Skeletal muscle cell (primary cell): ENCODE results near the gene RXRB.

Experiments
- DNase-seq: peaks from one replicate; pipeline ENCODE4 v3.0.0-alpha.2; 2010; ENCODE audit warnings: low read depth
- H3K4me3 ChIP-seq: 2 replicates; pipeline ENCODE4 v1.5.1; 2011; ENCODE audit warnings: low read depth, mild to moderate bottlenecking, control low read depth, low read length, moderate library complexity

The RXRB gene

GRCh38 chr6:33183071-33183683 is 17.3 kb downstream of the RXRB start:
- no peak overlapping the region for H3K4me3 ChIP-seq
- no peak for DNase-seq

GRCh38 chr6:33181141-33181540 is 19.3 kb downstream of the RXRB start:
- DNase-seq = no peak
- H3K4me3 ChIP-seq = no peak overlapping the region

DNA sequence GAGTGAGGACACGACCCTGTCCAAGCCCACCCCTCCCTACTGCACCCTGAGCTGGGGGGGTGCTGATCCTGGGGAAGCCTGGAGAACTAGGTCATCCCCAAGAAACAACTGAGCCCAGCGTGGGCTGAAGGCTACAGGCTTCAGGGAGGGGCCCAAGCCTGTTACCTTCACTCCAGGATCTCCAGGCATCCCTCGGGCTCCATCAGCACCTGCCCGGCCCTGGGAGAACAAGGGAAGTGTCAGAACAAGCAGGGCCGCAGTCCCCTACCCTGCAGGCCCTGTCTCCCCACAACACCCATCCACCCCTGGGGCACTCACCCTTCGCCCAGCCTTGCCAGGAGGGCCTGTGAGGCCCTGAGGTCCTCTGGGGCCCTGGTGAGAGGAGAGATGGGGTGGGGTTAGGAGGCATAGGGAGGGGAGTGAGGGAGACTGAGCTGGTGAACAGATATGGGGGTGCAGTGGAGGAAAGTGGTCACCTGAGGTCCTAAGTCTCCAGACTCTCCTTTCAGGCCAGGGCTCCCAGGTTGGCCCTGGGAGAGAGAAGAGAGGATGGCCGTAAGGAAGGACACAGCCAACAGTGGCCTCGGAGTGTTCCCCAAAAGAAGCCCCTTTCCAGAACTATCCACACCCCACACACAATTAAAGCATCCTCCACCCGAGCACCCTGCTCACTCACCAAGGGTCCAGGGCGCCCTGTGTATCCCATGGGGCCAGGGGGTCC is 21.6 kb downstream of the RXRB start:
- H3K4me3 ChIP-seq = no peak overlapping the region
- no peak for DNase-seq

- no peak overlapping the region for H3K4me3 ChIP-seq
Measured at GRCh38 chr6:33177552-33178446, 22.7 kb downstream of the RXRB start.

GRCh38 chr6:33176906-33177305 is 23.6 kb downstream of the RXRB start:
- H3K4me3 ChIP-seq = no peak overlapping the region
- no peak for DNase-seq

More at GRCh38 chr6:33177552-33178446, 22.7 kb downstream of the RXRB start:
- DNase-seq = no peak

DNA sequence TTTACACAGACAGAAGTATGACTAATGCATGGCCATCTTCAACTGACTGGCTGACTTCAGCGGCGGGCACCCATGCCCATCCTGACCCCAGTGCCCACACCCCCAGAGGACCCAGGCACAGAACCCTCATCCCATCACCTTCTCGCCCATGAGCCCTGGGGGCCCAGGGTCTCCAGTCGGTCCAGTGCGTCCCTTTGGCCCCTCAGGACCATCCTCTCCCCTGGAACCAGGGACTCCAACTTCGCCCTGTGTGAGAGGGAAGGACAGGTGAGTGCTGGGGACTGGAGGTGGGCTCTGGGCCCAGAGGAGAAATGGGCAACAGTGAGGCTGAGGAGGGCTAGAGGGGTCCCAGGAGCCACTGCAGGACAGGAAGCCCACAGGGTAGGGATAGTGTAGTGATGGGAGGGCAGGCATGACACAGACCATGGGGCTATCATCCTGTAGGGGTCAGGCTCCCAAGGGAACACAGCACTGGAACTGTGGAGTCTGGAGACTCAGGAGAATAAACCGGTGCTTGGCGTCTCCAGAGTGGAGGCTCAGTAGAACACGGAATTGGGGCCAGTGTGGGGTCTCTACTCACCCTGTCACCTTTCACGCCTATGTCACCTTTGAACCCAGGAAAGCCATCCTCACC is 24.9 kb downstream of the RXRB start:
- no peak overlapping the region for H3K4me3 ChIP-seq

GRCh38 chr6:33174784-33175183 is 25.7 kb downstream of the RXRB start:
- H3K4me3 ChIP-seq = no peak overlapping the region
- DNase-seq = no peak

More for the DNA sequence above, 24.9 kb downstream of the RXRB start:
- DNase-seq = no peak

DNA sequence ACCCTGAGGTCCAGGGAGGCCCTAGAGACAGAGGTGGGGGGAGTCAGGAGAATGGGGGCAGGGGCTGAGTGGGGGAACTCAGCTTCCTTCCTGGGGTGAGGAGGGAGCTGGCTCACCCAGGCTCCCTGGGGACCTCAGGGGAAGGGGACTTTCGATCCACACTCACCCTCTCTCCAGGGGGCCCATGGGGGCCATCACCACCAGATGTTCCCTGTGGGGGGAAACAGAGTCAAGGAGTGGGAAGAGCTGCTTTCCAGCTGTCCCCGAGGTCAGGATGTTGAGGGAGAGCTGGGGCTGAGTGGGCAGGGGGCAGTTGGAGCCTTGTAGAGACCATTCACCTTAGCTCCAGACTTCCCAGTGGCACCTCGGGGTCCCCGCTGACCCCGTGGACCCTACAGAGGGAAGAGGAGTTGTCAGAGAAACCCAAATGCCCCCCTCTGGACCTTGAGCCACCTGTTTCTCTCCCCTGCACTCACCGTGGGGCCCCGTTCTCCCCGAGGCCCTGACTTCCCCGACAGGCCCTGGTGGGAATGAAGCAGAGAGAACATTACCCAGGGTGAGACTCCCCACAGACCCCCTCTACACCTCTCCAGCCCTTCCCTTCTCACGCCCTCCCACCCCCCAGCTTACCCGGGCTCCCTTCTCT is 26.8 kb downstream of the RXRB start:
- DNase-seq = no peak
- H3K4me3 ChIP-seq = no peak overlapping the region

DNA sequence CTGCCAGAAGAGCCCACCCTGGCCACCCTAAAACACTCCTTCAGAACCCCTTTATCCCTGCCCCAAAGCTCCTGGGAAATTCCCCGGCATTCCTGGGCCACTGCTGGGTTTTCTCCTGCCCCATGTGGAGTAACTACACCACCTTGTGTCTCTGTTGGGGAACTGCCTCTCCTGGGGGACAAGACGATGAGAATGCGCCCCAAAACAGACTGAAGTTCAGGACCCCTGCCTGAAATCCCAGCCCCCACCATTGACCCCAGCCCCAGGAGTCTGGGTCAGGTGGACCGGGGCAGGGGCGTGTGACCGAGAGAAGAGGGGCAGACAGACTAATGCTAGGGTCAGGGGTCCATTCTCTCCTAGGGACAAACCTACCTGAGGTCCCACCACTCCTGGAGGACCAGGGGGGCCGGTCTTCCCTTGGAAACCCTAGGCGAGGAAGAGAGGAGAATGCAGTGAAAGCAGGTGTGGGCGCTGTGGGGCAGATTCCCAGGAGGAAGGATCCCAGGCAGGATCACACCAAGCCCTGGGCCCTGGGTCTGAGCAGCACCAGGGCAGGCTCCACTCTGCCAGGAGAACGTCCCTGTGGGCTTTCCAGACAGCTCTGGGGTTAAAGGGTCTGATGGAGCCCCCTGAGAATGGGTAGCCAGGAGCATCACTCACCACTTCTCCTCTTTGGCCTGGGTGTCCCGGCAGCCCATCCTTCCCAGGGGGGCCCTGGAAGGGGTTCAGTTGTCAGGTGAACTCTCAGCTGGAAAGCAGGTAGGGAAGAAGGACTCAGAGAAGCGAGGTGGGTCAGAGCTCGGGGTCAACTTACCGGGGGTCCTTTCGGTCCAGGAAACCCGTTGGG is 27.6 kb downstream of the RXRB start:
- H3K4me3 ChIP-seq = no peak overlapping the region
- no peak for DNase-seq

DNA sequence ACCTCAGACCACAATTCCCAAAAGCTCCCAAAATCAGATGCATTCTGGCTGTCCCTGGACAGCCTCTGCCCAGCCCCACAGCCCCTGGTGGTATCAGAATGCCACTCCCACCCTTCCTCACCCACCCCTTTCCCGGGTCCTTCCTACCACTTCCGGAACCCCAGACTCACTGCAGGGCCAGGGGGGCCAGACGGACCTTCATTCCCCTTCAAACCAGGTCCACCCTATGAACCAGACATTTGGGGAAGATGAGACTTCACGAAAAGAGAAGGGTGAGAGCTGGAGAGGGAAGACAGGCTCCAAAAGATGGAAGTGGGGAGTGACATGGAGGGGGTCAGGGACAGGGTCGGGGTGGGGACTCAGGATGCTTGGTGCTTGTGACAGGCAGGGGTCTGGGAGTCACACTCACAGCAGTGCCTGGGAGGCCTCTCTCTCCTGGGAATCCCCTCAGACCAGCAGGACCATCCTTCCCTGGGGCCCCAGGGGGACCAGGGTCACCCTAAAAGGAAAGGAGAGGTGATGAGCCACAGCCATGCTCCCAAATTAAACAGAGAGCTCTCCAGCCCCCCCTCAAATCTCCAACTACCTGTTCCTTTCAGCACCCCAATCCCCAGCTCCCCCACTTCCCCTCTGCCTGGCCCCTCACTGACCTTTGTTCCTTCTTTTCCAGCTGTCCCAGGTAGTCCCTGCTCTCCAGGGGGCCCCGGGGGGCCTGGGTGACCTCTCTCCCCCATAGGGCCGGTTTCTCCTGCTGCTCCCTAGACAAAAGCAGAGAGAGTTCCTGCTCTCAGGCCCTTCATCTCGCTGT is 28.4 kb downstream of the RXRB start:
- DNase-seq = no peak
- H3K4me3 ChIP-seq = no peak overlapping the region

GRCh38 chr6:33171016-33171879 is 29.2 kb downstream of the RXRB start:
- no peak overlapping the region for H3K4me3 ChIP-seq
- no peak for DNase-seq

DNA sequence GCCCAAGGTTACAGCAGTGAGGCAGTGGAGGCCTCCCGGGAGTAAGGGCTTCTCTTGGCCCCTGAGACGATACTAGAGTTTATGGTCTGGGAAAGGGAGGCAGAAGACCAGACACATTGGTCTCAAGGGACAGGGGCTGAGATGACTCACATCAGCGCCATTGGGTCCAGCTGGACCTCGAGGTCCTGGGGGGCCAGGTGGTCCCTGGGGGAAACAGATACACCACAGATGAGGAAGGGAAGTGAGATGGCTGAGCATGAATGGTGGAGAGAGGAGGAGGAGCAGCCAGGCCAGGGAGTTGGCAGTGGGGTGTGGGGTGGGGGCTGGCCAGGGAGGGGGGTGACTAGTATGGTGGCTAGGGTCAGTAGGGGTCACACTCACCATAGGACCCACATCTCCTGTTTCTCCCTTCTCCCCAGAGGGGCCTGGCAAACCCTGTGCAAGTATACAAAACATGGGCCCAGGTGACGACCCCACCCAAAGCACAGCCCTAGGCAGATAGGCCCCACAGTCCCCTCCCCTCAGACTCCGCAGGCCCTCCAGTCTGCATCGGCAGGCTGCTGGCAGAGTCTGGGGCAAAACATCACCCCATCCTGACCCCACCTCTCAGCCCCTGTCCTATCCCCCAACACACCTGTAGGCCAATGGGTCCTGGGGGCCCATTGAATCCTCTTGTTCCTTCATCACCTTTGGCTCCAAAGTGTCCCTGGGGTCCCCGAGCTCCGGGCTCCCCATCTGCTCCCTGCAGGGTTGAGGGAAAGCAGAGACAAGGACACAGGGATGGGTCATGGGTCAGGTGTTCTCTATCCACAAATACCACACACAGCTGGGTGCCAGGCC is 30.1 kb downstream of the RXRB start:
- no peak overlapping the region for H3K4me3 ChIP-seq
- no peak for DNase-seq

DNA sequence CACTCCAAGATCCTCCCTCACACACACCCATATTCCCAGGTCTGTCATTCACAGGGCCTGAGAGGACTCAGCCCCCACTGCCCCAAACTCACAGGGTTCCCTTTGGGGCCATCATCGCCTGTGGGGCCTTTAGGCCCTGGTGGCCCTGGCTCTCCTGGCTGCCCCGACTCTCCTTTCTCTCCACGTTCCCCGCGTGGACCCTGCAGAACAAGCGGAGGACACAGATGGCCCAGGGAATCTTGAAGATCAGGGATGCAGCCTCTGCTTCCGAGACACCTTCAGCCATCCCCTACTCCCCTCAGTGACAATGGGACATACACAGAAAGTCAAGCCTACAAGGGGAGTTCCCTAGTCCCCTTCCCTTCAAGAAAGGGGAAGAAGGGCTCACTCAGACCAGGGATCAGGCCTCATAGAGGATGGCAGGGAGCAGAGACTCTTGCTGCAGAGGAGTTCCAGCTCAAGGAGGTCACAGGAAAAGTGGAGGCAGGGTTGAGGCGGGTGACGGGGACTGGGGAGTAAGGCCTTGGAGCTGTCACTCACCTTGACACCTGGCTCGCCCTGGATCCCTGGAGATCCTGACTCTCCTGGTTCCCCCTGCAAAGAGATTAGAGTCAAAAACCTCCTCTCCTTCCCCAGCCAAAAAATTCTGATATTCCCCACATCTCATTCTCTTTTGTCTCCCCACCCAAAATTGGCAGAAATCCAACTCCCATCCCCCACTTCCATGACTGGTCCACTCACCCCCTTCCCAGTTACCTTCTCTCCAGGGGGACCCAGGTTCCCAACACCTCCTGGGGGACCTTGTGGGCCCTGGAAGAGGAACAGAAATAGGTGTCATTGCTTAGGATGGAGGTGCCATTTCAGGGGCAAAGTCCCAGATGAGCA is 30.9 kb downstream of the RXRB start:
- DNase-seq = no peak
- H3K4me3 ChIP-seq = no peak overlapping the region

- DNase-seq = no peak
- no peak overlapping the region for H3K4me3 ChIP-seq
Measured at GRCh38 chr6:33168639-33169038, 31.8 kb downstream of the RXRB start.

GRCh38 chr6:33168284-33168601 is 32.2 kb downstream of the RXRB start:
- no peak for DNase-seq
- no peak overlapping the region for H3K4me3 ChIP-seq
